T-helper 17 cell (primary cell): ENCODE data around the gene A2ML1. TPM values are rescaled to one million over a fixed set of nuclear protein-coding genes. Genes with fewer than 3 reads are reported as not detected.
"Not testable (repeated sequence)": the region's sequence is repeated elsewhere in the genome, so short reads cannot be mapped to it uniquely, and the experiment has no call there.

Experiments
- ATAC-seq: fragments of 150-1000 bp; cut with Tn5 transposase; 2 replicates; pipeline ENCODE4 v1.10.0; 2021; ENCODE audit warnings: mild to moderate bottlenecking, moderate library complexity
- DNase-seq, 3 donors: peaks; one replicate each; pipeline versions ENCODE4 v3.0.0 to v3.0.0-alpha.2; 2020 to 2021
- H3K9me3 ChIP-seq: one replicate; pipeline ENCODE4 v1.7.0; 2013; ENCODE audit warnings: low read length, mild to moderate bottlenecking; ENCODE audit not compliant: control insufficient read depth, poor library complexity, severe bottlenecking
- H3K27ac Mint-ChIP-seq: one replicate; pipeline ENCODE4 v1.8.0; 2022; ENCODE audit warnings: mild to moderate bottlenecking, moderate library complexity, mixed read lengths
- H3K27me3 Mint-ChIP-seq: one replicate; pipeline ENCODE4 v1.8.0; 2022; ENCODE audit warnings: mixed read lengths
- H3K36me3 Mint-ChIP-seq: one replicate; pipeline ENCODE4 v1.8.0; 2022; ENCODE audit warnings: low read depth, mixed read lengths
- H3K4me1 Mint-ChIP-seq: one replicate; pipeline ENCODE4 v1.8.0; 2022; ENCODE audit warnings: mild to moderate bottlenecking, mixed read lengths
- H3K4me3 Mint-ChIP-seq: one replicate; pipeline ENCODE4 v1.8.0; 2022; ENCODE audit warnings: mild to moderate bottlenecking, moderate library complexity, mixed read lengths
- total RNA-seq, 4 donors: library from RNA in 2 of 4; stranded (reverse) in 2 of 4; gene quantifications; one replicate each; pipeline ENCODE4 v1.2.3 and lab custom pipeline; 2022 to 2026

A2ML1 gene
- total RNA-seq, 2 donors from 2014 or later, result not detected

GRCh38 chr12:8846305-8846704 is 23.9 kb downstream of the A2ML1 start:
- Mint-ChIP-seq H3K36me3 (peaks cover 2% of the 10 kb centered on the region), H3K27ac (no peak overlapping the region), H3K4me1 (no peaks in the 10 kb centered on the region), H3K4me3 (no peak overlapping the region), H3K27me3 (peaks cover 33% of the 10 kb centered on the region)
- no peaks in the 10 kb centered on the region for H3K9me3 ChIP-seq
- DNase-seq, result no peak
- ATAC-seq, result no peak

- no peak for ATAC-seq
Measured at GRCh38 chr12:8847435-8847834, 25.0 kb downstream of the A2ML1 start.

GRCh38 chr12:8849876-8850275 is 27.5 kb downstream of the A2ML1 start:
- DNase-seq (no peak), ATAC-seq (no peak)
- Mint-ChIP-seq H3K4me1 (no peaks in the 10 kb centered on the region), H3K4me3 (no peak overlapping the region), H3K27me3 (peaks cover 30% of the 10 kb centered on the region), H3K27ac (no peak overlapping the region), H3K36me3 (peaks cover 2% of the 10 kb centered on the region)
- no peaks in the 10 kb centered on the region for H3K9me3 ChIP-seq

More at GRCh38 chr12:8847435-8847834, 25.0 kb downstream of the A2ML1 start:
- H3K9me3 ChIP-seq, result no peaks in the 10 kb centered on the region
- Mint-ChIP-seq H3K27ac (no peak overlapping the region), H3K27me3 (peaks cover 37% of the 10 kb centered on the region), H3K4me1 (no peaks in the 10 kb centered on the region), H3K4me3 (no peak overlapping the region), H3K36me3 (peaks cover 2% of the 10 kb centered on the region)
- no peak for DNase-seq

GRCh38 chr12:8852119-8852518 is 29.7 kb downstream of the A2ML1 start:
- ATAC-seq, result no peak
- Mint-ChIP-seq H3K4me3 (no peak overlapping the region), H3K36me3 (no peaks in the 10 kb centered on the region), H3K4me1 (peaks cover 4% of the 10 kb centered on the region), H3K27ac (no peak overlapping the region), H3K27me3 (peaks cover 26% of the 10 kb centered on the region)
- no peaks in the 10 kb centered on the region for H3K9me3 ChIP-seq
- DNase-seq, result no peak

- H3K4me3 Mint-ChIP-seq, result peak overlapping the region; percentile 45
- H3K9me3 ChIP-seq, result no peaks in the 10 kb centered on the region
- peaks cover 21% of the 10 kb centered on the region for H3K27me3 Mint-ChIP-seq
- ATAC-seq, result no peak
- H3K27ac Mint-ChIP-seq, result no peak overlapping the region
- DNase-seq, result no peak
- H3K36me3 Mint-ChIP-seq, result no peaks in the 10 kb centered on the region
- H3K4me1 Mint-ChIP-seq, result peaks cover 4% of the 10 kb centered on the region
Measured at GRCh38 chr12:8855891-8856290, 33.5 kb downstream of the A2ML1 start.

GRCh38 chr12:8859448-8859847 is 37.0 kb downstream of the A2ML1 start:
- not testable (repeated sequence) for DNase-seq, H3K9me3 ChIP-seq, H3K27ac Mint-ChIP-seq, H3K4me1 Mint-ChIP-seq, H3K36me3 Mint-ChIP-seq, ATAC-seq, H3K4me3 Mint-ChIP-seq
- H3K27me3 Mint-ChIP-seq, result peaks cover 13% of the 10 kb centered on the region

- H3K4me1 Mint-ChIP-seq, result peaks cover 4% of the 10 kb centered on the region
- H3K4me3 Mint-ChIP-seq, result no peak overlapping the region
- peaks cover 5% of the 10 kb centered on the region for H3K27me3 Mint-ChIP-seq
- no peak for DNase-seq
- peak; percentile 50 for ATAC-seq
- no peak overlapping the region for H3K27ac Mint-ChIP-seq
- H3K9me3 ChIP-seq, result no peaks in the 10 kb centered on the region
- peaks cover 2% of the 10 kb centered on the region for H3K36me3 Mint-ChIP-seq
Measured at GRCh38 chr12:8860165-8860961, 37.9 kb downstream of the A2ML1 start.

GRCh38 chr12:8866429-8866828 is 44.0 kb downstream of the A2ML1 start:
- no peak overlapping the region for H3K4me3 Mint-ChIP-seq

GRCh38 chr12:8867009-8867408 is 44.6 kb downstream of the A2ML1 start:
- no peak overlapping the region for H3K4me3 Mint-ChIP-seq
- H3K36me3 Mint-ChIP-seq, result peaks cover 2% of the 10 kb centered on the region
- no peak overlapping the region for H3K27ac Mint-ChIP-seq
- no peaks in the 10 kb centered on the region for H3K27me3 Mint-ChIP-seq
- DNase-seq (no peak), ATAC-seq (no peak)
- no peaks in the 10 kb centered on the region for H3K9me3 ChIP-seq
- H3K4me1 Mint-ChIP-seq, result no peaks in the 10 kb centered on the region

More at GRCh38 chr12:8866429-8866828, 44.0 kb downstream of the A2ML1 start:
- ATAC-seq (no peak), DNase-seq (no peak)
- Mint-ChIP-seq H3K27ac (no peak overlapping the region), H3K4me1 (no peaks in the 10 kb centered on the region), H3K36me3 (peaks cover 2% of the 10 kb centered on the region), H3K27me3 (no peaks in the 10 kb centered on the region)
- no peaks in the 10 kb centered on the region for H3K9me3 ChIP-seq

- H3K36me3 Mint-ChIP-seq, result peaks cover under 1% of the 10 kb centered on the region
- H3K9me3 ChIP-seq, result no peaks in the 10 kb centered on the region
- no peak overlapping the region for H3K27ac Mint-ChIP-seq
- H3K4me1 Mint-ChIP-seq, result no peaks in the 10 kb centered on the region
- no peaks in the 10 kb centered on the region for H3K27me3 Mint-ChIP-seq
- no peak for DNase-seq
- ATAC-seq, result no peak
- no peak overlapping the region for H3K4me3 Mint-ChIP-seq
Measured at GRCh38 chr12:8867786-8868185, 45.4 kb downstream of the A2ML1 start.

- H3K9me3 ChIP-seq, result no peaks in the 10 kb centered on the region
- Mint-ChIP-seq H3K27me3 (no peaks in the 10 kb centered on the region), H3K4me3 (no peak overlapping the region), H3K27ac (no peak overlapping the region), H3K36me3 (peaks cover 4% of the 10 kb centered on the region), H3K4me1 (no peaks in the 10 kb centered on the region)
- DNase-seq (no peak), ATAC-seq (no peak)
Measured at GRCh38 chr12:8870586-8870985, 48.2 kb downstream of the A2ML1 start.

GRCh38 chr12:8871068-8871467 is 48.6 kb downstream of the A2ML1 start:
- H3K36me3 Mint-ChIP-seq, result peaks cover 4% of the 10 kb centered on the region
- no peak overlapping the region for H3K27ac Mint-ChIP-seq
- no peak overlapping the region for H3K4me3 Mint-ChIP-seq

GRCh38 chr12:8876887-8877286 is 54.5 kb downstream of the A2ML1 start:
- no peak for ATAC-seq
- peaks cover 7% of the 10 kb centered on the region for H3K4me1 Mint-ChIP-seq
- no peak overlapping the region for H3K27ac Mint-ChIP-seq
- no peaks in the 10 kb centered on the region for H3K9me3 ChIP-seq
- peaks cover 23% of the 10 kb centered on the region for H3K27me3 Mint-ChIP-seq
- H3K4me3 Mint-ChIP-seq, result no peak overlapping the region
- H3K36me3 Mint-ChIP-seq, result peaks cover 4% of the 10 kb centered on the region
- no peak for DNase-seq

More at GRCh38 chr12:8871068-8871467, 48.6 kb downstream of the A2ML1 start:
- ATAC-seq (no peak), DNase-seq (no peak)
- Mint-ChIP-seq H3K27me3 (peaks cover 4% of the 10 kb centered on the region), H3K4me1 (no peaks in the 10 kb centered on the region)
- no peaks in the 10 kb centered on the region for H3K9me3 ChIP-seq
